Measurements from ENCODE around the gene BTNL8. TPM values are rescaled to one million over a fixed set of nuclear protein-coding genes. Genes with fewer than 3 reads are reported as not detected.

Gene BTNL8
- total RNA-seq, 6 experiments from 2014 or later = 0.18 to 0.93 (median 0.32) TPM

DNA sequence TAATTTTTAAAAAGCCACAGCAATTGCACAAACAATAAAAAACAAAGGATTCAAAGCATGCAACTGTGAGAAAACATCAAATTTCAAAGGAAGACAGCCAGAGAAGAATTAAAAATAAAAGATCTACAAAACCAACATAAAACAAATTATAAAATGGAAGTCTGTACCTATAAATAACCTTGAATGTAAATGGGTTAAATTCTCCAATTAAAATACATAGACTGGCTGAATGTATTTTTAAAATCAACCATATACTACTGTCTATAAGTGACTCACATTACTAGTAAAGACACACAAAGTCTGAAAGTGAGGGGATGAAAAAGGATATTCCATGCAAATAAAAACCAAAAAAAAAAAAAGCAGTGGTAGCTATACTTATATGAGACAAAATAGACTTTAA lies 33.7 kb downstream of the BTNL8 start:
- DNase-seq (no peak), ATAC-seq (no peak)
- intact Hi-C loops (cut with DNase I) = no loop called here
- no peak for TF ChIP-seq POLR2A (IDR thresholded peaks at IDR 0.05)
- TF ChIP-seq, protein P1, sequence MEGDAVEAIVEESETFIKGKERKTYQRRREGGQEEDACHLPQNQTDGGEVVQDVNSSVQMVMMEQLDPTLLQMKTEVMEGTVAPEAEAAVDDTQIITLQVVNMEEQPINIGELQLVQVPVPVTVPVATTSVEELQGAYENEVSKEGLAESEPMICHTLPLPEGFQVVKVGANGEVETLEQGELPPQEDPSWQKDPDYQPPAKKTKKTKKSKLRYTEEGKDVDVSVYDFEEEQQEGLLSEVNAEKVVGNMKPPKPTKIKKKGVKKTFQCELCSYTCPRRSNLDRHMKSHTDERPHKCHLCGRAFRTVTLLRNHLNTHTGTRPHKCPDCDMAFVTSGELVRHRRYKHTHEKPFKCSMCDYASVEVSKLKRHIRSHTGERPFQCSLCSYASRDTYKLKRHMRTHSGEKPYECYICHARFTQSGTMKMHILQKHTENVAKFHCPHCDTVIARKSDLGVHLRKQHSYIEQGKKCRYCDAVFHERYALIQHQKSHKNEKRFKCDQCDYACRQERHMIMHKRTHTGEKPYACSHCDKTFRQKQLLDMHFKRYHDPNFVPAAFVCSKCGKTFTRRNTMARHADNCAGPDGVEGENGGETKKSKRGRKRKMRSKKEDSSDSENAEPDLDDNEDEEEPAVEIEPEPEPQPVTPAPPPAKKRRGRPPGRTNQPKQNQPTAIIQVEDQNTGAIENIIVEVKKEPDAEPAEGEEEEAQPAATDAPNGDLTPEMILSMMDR (IDR thresholded peaks at IDR 0.05) = no peak
- no peaks in the 10 kb centered on the region for H3K27me3 ChIP-seq
- no peak overlapping the region for H3K27ac ChIP-seq
- no peak overlapping the region for H3K4me3 ChIP-seq
- no peaks in the 10 kb centered on the region for H3K36me3 ChIP-seq
- H3K9me3 ChIP-seq = no peaks in the 10 kb centered on the region
- no peaks in the 10 kb centered on the region for H3K4me1 ChIP-seq

DNA sequence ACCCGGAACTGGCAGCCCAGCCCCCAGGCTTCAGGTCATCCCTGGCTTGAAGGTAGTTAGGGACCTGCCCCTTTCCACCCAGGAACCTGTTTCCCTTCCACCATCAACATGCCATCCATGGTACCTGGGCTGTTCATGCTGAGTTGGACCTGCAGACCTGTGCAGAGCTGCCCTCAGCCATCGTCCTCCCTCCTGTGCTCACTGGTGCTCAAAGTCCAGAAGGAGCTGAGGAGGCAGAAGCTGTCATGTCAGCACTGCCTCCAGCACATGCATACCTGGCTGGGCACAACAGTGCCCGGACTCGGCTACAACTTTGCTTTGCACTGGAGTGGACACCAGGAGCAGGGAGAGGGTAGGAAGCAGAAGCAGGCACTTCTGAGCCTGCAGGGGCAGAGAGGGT lies 36.2 kb downstream of the BTNL8 start:
- no peak for ATAC-seq
- no peaks in the 10 kb centered on the region for H3K36me3 ChIP-seq
- H3K9me3 ChIP-seq = no peaks in the 10 kb centered on the region
- 20% methylated on average over 1 of the region's 4 CpGs for WGBS (ENCODE audit: insufficient coverage, low coverage, low lambda C conversion rate, missing lambda C conversion rate)
- no peak overlapping the region for H3K4me3 ChIP-seq
- TF ChIP-seq, protein P1 (IDR thresholded peaks at IDR 0.05) = no peak
- TF ChIP-seq POLR2A (IDR thresholded peaks at IDR 0.05) = no peak
- no peak for DNase-seq
- H3K4me1 ChIP-seq = no peaks in the 10 kb centered on the region
- no peak overlapping the region for H3K27ac ChIP-seq
- intact Hi-C loops (cut with DNase I) = no loop called here
- no peaks in the 10 kb centered on the region for H3K27me3 ChIP-seq

DNA sequence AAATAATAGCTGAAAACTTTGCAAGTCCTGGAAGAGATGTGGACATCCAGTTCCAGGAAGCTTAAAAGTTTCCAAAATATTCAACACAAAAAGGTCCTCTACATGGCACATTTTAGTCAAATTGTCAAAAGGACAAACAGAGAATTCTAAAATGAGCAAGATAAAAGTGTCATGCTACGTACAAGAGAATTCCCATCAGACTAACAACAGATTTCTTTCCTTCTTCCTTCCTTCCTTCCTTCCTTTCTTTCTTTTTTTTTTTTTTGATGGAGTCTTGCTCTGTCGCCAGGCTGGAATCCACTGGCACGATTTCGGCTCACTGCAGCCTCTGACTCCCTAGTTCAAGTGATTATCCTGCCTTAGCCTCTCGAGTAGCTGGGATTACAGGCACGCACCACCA lies 39.3 kb downstream of the BTNL8 start:
- Histone ChIP-seq H3K27ac (no peak overlapping the region), H3K4me3 (no peak overlapping the region), H3K4me1 (no peaks in the 10 kb centered on the region), H3K36me3 (no peaks in the 10 kb centered on the region), H3K27me3 (no peaks in the 10 kb centered on the region), H3K9me3 (no peaks in the 10 kb centered on the region)
- no peak for TF ChIP-seq POLR2A (IDR thresholded peaks at IDR 0.05)
- TF ChIP-seq, protein P1 (IDR thresholded peaks at IDR 0.05) = no peak
- intact Hi-C loops (cut with DNase I) = no loop called here
- ATAC-seq (no peak), DNase-seq (no peak)
- 53% methylated on average over 6 of the region's 6 CpGs for WGBS (ENCODE audit: insufficient coverage, low coverage, low lambda C conversion rate, missing lambda C conversion rate)

DNA sequence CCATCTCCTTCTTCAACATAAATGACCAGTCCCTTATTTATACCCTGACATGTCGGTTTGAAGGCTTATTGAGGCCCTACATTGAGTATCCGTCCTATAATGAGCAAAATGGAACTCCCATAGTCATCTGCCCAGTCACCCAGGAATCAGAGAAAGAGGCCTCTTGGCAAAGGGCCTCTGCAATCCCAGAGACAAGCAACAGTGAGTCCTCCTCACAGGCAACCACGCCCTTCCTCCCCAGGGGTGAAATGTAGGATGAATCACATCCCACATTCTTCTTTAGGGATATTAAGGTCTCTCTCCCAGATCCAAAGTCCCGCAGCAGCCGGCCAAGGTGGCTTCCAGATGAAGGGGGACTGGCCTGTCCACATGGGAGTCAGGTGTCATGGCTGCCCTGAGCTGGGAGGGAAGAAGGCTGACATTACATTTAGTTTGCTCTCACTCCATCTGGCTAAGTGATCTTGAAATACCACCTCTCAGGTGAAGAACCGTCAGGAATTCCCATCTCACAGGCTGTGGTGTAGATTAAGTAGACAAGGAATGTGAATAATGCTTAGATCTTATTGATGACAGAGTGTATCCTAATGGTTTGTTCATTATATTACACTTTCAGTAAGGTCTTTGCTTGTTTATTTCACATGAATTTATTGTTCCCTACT lies 51.5 kb downstream of the BTNL8 start:
- Histone ChIP-seq H3K27ac (no peak overlapping the region), H3K27me3 (no peaks in the 10 kb centered on the region), H3K36me3 (no peaks in the 10 kb centered on the region), H3K9me3 (no peaks in the 10 kb centered on the region), H3K4me1 (no peaks in the 10 kb centered on the region), H3K4me3 (no peak overlapping the region)
- 33% methylated on average over 1 of the region's 6 CpGs for WGBS (ENCODE audit: insufficient coverage, low coverage, low lambda C conversion rate, missing lambda C conversion rate)
- TF ChIP-seq POLR2A (IDR thresholded peaks at IDR 0.05) = no peak
- TF ChIP-seq, protein P1 (IDR thresholded peaks at IDR 0.05) = no peak
- ATAC-seq = no peak
- intact Hi-C loops (cut with DNase I) = no loop called here
- no peak for DNase-seq

DNA sequence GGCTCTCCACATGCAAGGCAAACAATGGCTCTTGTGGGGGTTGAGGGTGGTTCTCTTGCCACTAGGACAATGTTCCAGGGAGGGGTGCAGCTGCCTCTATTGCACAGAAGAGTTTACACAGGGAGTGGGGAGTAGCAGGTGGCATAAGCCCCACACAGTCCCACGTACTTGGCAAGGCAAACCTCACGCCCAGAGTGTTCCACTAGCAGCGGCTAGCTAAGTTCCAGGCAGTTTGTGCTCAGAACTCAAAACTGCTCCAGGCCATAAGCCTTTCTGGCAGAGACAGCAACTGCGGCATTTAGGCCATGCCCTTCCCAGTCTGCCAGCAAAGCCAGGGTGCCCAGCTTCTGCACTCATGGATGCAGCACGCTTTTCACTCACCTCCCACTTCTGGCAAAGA lies 60.7 kb downstream of the BTNL8 start:
- peaks cover 0 to 5% of the 10 kb centered on the region in 2 donors for H3K27me3 ChIP-seq
- H3K9me3 ChIP-seq = no peaks in the 10 kb centered on the region
- no peak overlapping the region for H3K27ac ChIP-seq
- H3K4me1 ChIP-seq = no peaks in the 10 kb centered on the region
- no peak overlapping the region for H3K4me3 ChIP-seq
- H3K36me3 ChIP-seq = no peaks in the 10 kb centered on the region
- no CpG with 5 or more reads among the region's 5 CpGs for WGBS (ENCODE audit: insufficient coverage, low coverage, low lambda C conversion rate, missing lambda C conversion rate)
- ATAC-seq (no peak), DNase-seq (no peak)
- intact Hi-C loops (cut with DNase I) = no loop called here
- TF ChIP-seq, protein P1 (IDR thresholded peaks at IDR 0.05) = no peak
- TF ChIP-seq POLR2A (IDR thresholded peaks at IDR 0.05) = no peak
